Astrocyte of the spinal cord (primary cell): ENCODE data around the gene PPP1R9B.
A peak's percentile ranks its signal among the peaks of the same experiment; 100 is the strongest.

ENCODE experiments used
- DNase-seq: peaks from one replicate; pipeline ENCODE4 v3.0.0; 2011; ENCODE audit warnings: low read depth, low spot score
- H3K4me3 ChIP-seq: 2 replicates; pipeline ENCODE4 v1.5.1; 2011; ENCODE audit warnings: low read depth, mild to moderate bottlenecking, low read length, moderate library complexity
- CTCF ChIP-seq: IDR thresholded peaks from 2 replicates; pipeline ENCODE4 v1.5.1; 2012; ENCODE audit warnings: low read depth, mild to moderate bottlenecking, low read length, inconsistent platforms
- in situ Hi-C: cut with HindIII; loops from 2 replicates; pipeline ENCODE4 v1.10.0; 2017; ENCODE audit warnings: low sequenced_read_pairs

The PPP1R9B gene

GRCh38 chr17:50187394-50187725 lies 36.9 kb upstream of the PPP1R9B start:
- in situ Hi-C loops = no loop called here

DNA sequence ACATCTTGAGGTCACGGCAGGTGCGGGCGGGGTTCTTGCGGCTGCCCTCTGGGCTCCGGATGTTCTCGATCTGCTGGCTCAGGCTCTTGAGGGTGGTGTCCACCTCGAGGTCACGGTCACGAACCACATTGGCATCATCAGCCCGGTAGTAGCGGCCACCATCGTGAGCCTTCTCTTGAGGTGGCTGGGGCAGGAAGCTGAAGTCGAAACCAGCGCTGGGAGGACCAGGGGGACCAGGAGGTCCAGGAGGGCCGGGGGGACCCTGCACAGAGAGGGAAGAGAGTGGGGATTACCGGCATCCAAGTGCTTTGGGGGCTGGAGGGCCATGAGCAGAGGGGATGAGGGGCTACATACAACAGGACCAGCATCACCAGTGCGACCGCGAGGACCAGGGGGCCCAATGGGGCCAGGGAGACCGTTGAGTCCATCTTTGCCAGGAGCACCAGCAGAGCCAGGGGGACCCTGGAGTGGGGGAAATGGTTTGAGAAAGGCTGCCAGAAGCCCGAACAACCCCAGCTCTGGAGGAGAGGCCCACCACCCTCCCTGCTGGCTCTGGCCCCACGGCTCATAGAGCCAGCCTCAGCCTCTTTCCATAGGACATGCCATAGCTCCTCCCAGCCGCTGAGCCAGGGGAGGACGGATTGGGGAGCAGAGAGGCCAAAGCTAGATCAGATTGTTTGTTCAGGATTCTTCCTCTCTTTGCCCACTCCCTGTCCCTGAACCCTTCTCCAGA lies 36.4 kb upstream of the PPP1R9B start:
- in situ Hi-C loops = no loop called here
- TF ChIP-seq CTCF = no peak

More at GRCh38 chr17:50187394-50187725, 36.9 kb upstream of the PPP1R9B start:
- no peak overlapping the region for H3K4me3 ChIP-seq
- no peak for TF ChIP-seq CTCF
- DNase-seq = no peak

DNA sequence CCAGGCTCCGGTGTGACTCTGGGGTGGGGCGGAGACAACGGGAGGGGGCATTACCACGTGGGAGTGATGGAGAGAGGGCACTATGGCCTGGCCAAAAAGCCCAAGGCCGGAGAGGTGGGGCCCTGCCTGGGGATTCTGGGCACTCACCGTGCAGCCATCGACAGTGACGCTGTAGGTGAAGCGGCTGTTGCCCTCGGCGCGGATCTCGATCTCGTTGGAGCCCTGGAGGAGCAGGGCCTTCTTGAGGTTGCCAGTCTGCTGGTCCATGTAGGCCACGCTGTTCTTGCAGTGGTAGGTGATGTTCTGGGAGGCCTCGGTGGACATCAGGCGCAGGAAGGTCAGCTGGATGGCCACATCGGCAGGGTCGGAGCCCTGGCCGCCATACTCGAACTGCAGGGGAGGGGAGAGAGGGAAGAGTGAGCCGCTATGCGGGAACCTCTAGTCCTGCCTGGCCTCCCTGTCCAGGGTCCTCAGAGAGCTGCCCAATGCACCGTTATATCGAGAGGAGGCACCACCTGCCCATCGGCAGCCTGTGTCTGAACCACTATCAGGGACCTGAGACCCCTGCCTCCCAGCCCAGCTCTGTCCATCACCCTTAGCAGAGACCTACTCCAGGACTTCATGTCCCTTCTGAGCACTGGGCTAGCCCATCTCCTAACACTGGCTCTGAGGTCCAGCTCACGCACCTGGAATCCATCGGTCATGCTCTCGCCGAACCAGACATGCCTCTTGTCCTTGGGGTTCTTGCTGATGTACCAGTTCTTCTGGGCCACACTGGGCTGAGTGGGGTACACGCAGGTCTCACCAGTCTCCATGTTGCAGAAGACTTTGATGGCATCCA lies 35.4 kb upstream of the PPP1R9B start:
- TF ChIP-seq CTCF = no peak
- H3K4me3 ChIP-seq = no peak overlapping the region
- in situ Hi-C loops = no loop called here
- peak; percentile 52 for DNase-seq

More for the DNA sequence above, 36.4 kb upstream of the PPP1R9B start:
- peak; percentile 83 for DNase-seq
- H3K4me3 ChIP-seq = no peak overlapping the region

GRCh38 chr17:50184611-50185398 lies 34.3 kb upstream of the PPP1R9B start:
- no peak overlapping the region for H3K4me3 ChIP-seq
- no peak for TF ChIP-seq CTCF
- no peak for DNase-seq
- in situ Hi-C loops = no loop called here

GRCh38 chr17:50184064-50184463 lies 33.6 kb upstream of the PPP1R9B start:
- in situ Hi-C loops = no loop called here
- TF ChIP-seq CTCF = peak; percentile 18
- peak; percentile 34 for DNase-seq
- H3K4me3 ChIP-seq = no peak overlapping the region

DNA sequence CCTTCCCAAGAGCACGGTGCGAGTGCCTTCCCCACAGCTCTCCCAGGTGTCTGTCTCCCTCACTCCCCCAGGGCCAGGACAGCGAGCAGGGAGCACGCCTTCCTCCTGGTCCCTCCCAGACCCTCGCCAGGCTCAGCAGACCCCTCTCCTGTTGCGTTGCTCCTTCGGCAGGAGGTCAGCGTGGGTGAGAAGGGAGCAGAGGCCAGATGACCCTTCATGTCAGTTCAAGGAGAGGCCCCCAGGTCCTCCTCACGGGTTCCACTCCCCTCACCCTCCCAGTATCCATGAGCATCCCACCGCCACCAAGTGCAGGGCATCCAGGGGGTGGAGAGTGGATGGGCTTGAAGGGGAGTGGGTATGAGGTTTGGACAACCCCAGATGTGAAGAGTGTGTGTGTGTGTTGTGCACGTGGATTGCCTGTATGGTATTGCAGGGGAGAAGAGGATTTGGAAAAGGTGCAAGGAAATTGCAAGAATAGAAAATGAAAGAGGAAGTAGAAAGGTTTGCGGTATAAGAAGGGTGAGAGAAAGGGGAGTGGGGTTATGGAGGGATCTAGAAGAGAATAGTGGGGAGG lies 33.0 kb upstream of the PPP1R9B start:
- no peak for TF ChIP-seq CTCF
- in situ Hi-C loops = no loop called here
- no peak overlapping the region for H3K4me3 ChIP-seq
- DNase-seq = peak; percentile 62
